ENCODE results near the gene SCARB1. TPM values are rescaled to one million over a fixed set of nuclear protein-coding genes. Genes with fewer than 3 reads are reported as not detected.
"Not testable (repeated sequence)": the region's sequence is repeated elsewhere in the genome, so short reads cannot be mapped to it uniquely, and the experiment has no call there.

SCARB1 gene
- total RNA-seq, 4 donors from 2014 or later: 2.1 to 37.0 (median 9.6) TPM

- peaks cover 3 to 8% of the 10 kb centered on the region in 2 donors for H3K4me1 ChIP-seq
- no peaks in the 10 kb centered on the region for H3K9me3 ChIP-seq
- DNase-seq: peak; percentile 82 to 95
- no peak overlapping the region for H3K4me3 ChIP-seq
- intact Hi-C loops (cut with DNase I; ENCODE audit: low total_unique reads): no loop called here
- H3K36me3 ChIP-seq: no peaks in the 10 kb centered on the region
- no peaks in the 10 kb centered on the region for H3K27me3 ChIP-seq
- peak; percentile 96 to 99 (median 97) for TF ChIP-seq CTCF (IDR thresholded peaks at IDR 0.05)
- TF ChIP-seq POLR2A (IDR thresholded peaks at IDR 0.05): no peak
- peak overlapping the region; percentile 21 to 75 for H3K27ac ChIP-seq
These were observed 43.1 kb upstream of the SCARB1 start for GRCh38 chr12:124906606-124907261.

GRCh38 chr12:124904306-124905098 lies 40.8 kb upstream of the SCARB1 start:
- H3K36me3 ChIP-seq: no peaks in the 10 kb centered on the region
- no peaks in the 10 kb centered on the region for H3K9me3 ChIP-seq
- no peaks in the 10 kb centered on the region for H3K27me3 ChIP-seq
- H3K4me1 ChIP-seq: peaks cover 0 to 1% of the 10 kb centered on the region in 2 donors
- peak overlapping the region in 1 of 2 donors; percentile 9 for H3K4me3 ChIP-seq
- intact Hi-C loops (cut with DNase I; ENCODE audit: low total_unique reads): no loop called here
- TF ChIP-seq CTCF (IDR thresholded peaks at IDR 0.05): no peak
- TF ChIP-seq POLR2A (IDR thresholded peaks at IDR 0.05): no peak
- H3K27ac ChIP-seq: peak overlapping the region; percentile 54 to 69
- peak; percentile 85 to 88 for DNase-seq

DNA sequence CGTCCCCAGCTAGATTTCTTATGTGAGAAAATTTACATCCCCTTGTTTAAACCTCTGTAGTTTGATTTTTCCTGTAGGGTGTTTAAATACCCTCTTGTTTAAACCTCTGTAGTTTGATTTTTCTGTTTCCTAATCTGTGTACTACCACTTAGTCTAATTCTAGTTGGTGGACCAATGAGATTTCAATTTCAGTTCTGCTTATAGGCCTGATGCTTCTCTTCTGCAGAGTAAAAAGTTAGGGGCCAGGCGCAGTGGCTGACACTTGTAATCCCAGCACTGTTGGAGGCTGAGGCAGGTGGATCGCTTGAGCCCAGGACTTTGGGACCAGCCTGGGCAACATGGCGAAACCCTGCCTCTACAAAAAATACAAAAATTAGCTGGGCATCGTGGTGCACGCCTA lies 39.3 kb upstream of the SCARB1 start:
- Histone ChIP-seq H3K36me3 (no peaks in the 10 kb centered on the region), H3K27me3 (no peaks in the 10 kb centered on the region), H3K27ac (no peak overlapping the region), H3K9me3 (no peaks in the 10 kb centered on the region), H3K4me3 (no peak overlapping the region), H3K4me1 (no peaks in the 10 kb centered on the region)
- intact Hi-C loops (cut with DNase I; ENCODE audit: low total_unique reads): no loop called here
- no peak for DNase-seq
- no peak for TF ChIP-seq CTCF (IDR thresholded peaks at IDR 0.05)
- TF ChIP-seq POLR2A (IDR thresholded peaks at IDR 0.05): no peak

- no peak for TF ChIP-seq CTCF (IDR thresholded peaks at IDR 0.05)
- TF ChIP-seq POLR2A (IDR thresholded peaks at IDR 0.05): no peak
- Histone ChIP-seq H3K36me3 (no peaks in the 10 kb centered on the region), H3K4me3 (no peak overlapping the region), H3K9me3 (no peaks in the 10 kb centered on the region), H3K4me1 (no peaks in the 10 kb centered on the region), H3K27me3 (no peaks in the 10 kb centered on the region), H3K27ac (no peak overlapping the region)
- intact Hi-C loops (cut with DNase I; ENCODE audit: low total_unique reads): no loop called here
- no peak for DNase-seq
These were observed 37.3 kb upstream of the SCARB1 start for GRCh38 chr12:124901003-124901402.

- H3K27ac ChIP-seq; H3K4me1 ChIP-seq; H3K36me3 ChIP-seq; H3K9me3 ChIP-seq; H3K27me3 ChIP-seq; DNase-seq; H3K4me3 ChIP-seq; intact Hi-C loops (cut with DNase I; ENCODE audit: low total_unique reads): not testable (repeated sequence)
These were observed 36.7 kb upstream of the SCARB1 start for GRCh38 chr12:124900345-124900795.
